Activated T-helper 1 cell treated with anti-CD3 and anti-CD28 coated beads, Interleukin-2, amount 50 U/mL, for 16 hours (primary cell): ENCODE measurements around the gene PARD6G.
A peak's percentile ranks its signal among the peaks of the same experiment; 100 is the strongest.

Experiments
- DNase-seq, 2 donors: peaks; one replicate each; pipeline ENCODE4 v3.0.0-alpha.2; 2020; ENCODE audit warnings: low read depth in 1 of 2, low spot score in 1 of 2

Gene PARD6G

GRCh38 chr18:80191264-80191663, 56.0 kb downstream of the PARD6G start:
- no peak for DNase-seq

DNA sequence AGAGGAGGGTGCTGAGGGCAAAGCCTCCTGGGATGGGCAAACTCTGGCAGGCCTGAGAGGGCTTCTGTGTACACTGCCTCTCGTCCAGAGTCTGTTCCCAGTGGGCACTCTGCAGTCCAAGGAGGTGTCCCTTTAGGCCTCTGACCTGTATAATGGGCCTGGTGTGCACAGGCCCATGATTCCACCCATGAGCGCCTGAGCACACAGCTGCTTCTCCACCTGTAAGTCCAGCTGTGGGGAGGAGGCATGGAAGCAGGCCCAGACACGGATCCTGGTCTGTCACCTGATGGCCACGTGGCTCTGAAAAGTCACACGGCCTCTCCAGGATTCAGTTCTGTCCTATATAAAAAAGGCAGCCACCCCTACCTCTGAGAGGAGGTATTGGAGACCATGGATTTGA, 57.0 kb downstream of the PARD6G start:
- DNase-seq: no peak

GRCh38 chr18:80189531-80189865, 57.8 kb downstream of the PARD6G start:
- no peak for DNase-seq

DNA sequence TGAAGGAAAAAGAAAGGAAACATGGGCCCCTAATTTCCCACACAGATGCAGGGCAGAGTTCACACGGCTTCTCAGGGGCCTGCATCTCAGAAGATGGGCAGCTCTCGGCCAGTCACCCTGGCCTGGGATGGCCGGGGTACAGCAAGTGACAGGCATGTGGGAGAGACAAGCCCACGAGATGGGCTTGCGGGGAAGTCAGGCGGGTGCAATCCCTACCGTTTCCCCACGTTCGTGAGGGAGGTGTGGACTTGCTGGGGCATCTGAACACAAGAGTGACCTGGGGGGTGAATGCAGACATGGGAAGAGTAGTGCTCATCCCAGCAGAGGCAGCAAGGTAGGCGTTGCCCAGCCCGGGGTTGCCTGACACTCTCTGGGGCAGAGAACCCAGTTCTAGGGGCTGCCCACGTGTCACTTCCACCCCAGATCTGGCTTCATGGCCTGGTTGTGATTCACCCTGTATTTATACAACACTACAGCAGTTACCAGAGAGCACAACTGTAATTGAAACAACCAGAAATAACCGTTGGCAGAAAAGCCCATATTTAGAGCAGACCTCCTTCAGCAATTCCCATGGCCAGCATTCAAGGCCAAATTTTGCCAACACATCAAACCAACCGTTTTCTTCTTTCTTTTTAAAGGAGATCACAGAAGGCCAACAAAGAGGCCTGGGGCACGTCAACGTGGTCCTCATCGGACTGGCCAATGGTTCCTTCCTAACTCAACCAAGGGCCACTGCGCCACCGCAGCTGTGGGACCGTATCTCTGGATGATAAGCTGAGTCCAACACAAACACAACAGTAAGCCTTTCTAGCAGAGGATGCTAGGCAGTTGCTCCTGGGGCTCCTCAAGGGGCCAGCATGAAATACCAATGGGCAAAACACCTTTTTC, 58.4 kb downstream of the PARD6G start:
- no peak for DNase-seq

GRCh38 chr18:80187956-80188642, 59.2 kb downstream of the PARD6G start:
- DNase-seq: no peak

DNA sequence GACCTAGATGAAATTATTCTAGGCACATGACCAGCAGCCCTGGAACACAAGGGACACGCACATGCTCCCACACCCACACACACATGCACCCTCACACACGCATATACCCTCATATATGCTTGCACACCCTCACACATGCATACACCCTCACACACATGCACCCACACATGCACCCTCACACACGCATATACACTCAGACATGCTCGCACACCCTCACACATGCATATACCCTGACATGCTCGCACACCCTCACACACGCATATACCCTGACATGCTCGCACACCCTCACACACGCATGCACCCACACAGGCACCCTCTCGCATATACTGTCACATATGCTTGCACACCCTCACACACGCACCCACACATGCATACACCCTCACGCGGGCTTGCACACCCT, 61.8 kb downstream of the PARD6G start:
- DNase-seq: no peak

DNA sequence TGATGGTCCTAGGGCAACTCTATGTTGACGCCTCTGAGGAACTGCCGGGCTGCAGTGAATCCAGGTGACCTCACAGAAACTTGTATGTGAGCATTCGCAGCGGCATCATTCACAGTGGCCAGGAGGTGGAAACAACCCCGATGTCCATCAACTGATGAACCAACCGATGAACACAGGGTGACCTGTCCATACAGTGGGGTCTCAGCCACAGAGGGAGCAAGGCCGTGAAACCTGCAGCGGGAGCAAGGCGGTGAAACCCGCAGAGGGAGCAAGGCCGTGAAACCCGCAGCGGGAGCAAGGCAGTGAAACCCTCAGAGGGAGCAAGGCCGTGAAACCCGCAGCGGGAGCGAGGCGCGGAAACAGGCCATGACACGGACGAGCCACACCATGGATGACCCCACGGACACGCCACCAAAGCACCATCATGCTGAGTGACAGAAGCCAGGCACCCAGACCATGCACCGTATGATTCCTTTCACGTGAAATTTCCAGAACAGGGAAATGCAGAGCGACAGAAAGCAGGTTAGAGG, 63.0 kb downstream of the PARD6G start:
- no peak for DNase-seq

DNA sequence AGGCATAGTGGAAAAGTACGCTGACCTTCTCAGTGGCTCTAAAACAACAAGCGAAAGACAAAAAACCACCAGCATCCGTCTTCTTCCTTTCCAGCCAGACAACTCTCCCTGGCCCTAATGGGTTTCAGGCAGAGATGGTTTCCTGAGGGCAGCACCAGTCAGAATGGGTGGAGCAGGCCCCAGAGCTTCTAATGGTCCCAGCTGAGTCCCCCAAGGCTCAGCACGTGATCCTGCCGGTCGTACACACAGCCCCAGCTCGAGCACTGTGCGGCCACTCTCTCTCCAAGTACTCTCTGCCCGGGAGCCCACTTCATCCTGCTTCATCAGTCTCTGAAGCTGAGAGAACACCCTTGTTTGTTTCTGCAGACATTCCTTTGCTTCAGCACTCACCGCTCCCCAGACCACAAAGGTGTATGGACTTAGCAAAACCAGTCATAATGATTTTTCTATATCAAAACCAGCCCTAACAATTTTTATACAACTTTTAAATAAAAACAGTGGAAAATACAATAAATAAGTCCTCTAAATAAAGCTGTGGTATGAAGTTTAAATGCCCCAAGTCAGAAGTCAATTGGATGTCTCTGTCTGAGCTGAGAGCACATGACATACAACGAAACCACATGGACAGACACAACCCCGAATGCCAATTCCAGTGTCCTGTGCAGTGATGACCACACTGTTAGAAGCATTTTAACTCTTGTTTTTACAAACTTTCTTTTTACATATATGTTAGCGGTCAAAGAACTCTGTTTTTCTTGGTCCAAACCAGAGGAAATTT, 63.9 kb downstream of the PARD6G start:
- DNase-seq: no peak

DNA sequence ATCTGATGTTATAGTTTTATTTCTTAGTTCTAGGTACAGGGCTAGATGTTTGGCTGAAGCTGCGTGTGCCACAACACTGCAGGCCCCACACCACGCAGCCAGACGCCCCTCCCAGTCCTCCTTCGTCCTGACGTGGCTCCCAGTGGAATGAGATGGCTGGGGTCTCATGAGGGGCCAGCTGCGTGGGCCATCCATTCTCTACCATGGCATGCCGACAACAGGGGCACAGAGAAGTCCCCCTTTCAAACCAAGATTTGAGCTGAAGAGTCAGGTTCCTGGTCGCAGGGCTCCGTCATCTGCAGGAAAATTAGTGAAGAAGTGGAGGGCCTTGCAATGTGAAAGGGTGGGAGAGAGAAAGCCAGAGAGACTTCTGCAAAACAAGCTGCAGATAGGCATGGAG, 64.5 kb downstream of the PARD6G start:
- DNase-seq: no peak

- DNase-seq: no peak
Measured at GRCh38 chr18:80181642-80182461, 65.5 kb downstream of the PARD6G start.

GRCh38 chr18:80180778-80181564, 66.3 kb downstream of the PARD6G start:
- no peak for DNase-seq

GRCh38 chr18:80179857-80180558, 67.3 kb downstream of the PARD6G start:
- no peak for DNase-seq

DNA sequence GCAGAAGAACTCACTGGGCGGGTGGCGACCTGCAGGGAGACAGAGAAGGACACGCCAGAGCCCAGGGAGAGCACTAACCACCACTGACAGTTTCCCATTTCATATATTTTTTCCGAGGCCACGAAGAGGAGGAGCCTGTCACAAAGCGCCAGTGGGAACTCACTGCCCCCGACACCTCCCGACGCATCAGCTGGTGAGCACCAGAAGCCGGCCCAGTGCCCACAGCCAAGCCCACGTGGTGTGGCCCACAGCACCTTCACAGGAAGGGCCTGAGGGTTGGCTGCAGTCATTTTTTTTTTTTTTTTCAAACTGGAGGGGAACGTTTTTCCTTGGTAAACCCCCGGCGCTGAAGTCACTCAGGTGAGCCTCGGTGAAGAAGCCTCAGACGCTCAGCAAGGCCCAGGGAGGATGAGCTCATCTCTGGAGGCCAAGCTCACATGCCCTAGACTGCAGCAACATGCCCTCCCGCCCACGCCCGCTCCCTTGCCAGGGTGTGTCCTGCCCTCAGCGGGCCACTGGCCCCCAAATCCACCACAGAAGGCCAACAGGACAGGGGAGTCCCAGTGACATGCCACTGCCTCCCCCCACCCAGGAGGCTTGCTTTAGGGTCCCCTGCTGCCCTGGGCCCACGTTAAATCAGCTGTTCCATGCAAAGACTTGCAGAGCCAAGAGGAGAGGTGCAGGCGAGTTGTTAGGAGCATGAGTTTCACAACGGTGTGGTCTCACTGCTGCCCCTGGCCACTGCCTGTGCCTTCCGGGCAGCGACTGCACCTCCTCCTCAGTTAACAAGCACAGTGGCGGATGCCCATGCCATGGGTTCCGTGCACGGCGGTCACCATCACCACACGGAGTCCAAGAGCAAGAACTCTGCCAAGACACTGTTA, 68.1 kb downstream of the PARD6G start:
- no peak for DNase-seq

DNA sequence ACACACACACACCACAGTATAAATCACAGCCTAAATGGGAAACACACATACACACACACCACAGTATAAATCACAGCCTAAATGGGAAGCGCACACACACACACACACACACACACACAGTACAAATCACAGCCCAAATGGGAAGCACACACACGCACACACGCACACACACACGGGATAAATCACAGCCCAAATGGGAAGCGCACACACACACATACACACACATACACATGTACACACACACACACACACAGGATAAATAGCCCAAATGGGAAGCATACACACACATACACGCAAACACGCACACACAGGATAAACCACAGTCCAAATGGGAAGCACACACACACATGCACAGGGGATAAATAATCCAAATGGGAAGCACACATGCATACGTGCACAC, 70.2 kb downstream of the PARD6G start:
- no peak for DNase-seq

GRCh38 chr18:80176334-80177073, 70.8 kb downstream of the PARD6G start:
- DNase-seq: no peak

GRCh38 chr18:80175451-80176204, 71.7 kb downstream of the PARD6G start:
- DNase-seq: peak in 1 of 2 donors; percentile 9

DNA sequence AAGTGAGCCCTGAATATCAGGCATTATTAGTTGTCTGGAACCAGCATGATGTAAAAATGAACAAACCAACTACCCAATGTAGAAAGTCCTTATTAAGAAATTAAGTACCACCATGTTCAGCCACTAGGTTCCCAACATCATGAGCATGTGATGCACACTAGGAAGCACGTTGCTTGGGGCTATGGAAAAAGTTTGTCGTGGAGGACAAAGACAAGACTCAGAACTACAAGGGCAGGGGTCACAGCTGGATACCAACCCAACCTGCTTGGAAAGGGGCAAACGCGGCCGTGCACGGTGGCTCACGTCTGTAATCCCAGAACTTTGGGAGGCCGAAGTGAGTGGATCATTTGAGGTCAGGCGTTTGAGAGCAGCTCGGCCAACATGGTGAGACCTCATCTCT, 74.3 kb downstream of the PARD6G start:
- DNase-seq: no peak
